Measurements from ENCODE around the gene LRTM2. TPM values are rescaled to one million over a fixed set of nuclear protein-coding genes. Genes with fewer than 3 reads are reported as not detected.

Gene LRTM2
- total RNA-seq, 1 experiment from 2014 or later: not detected

GRCh38 chr12:1882850-1883470 lies 62.6 kb downstream of the LRTM2 start:
- DNase-seq (ENCODE audit: low read depth): no peak

GRCh38 chr12:1883513-1883912 lies 63.1 kb downstream of the LRTM2 start:
- DNase-seq (ENCODE audit: low read depth): no peak

- no peak for DNase-seq (ENCODE audit: low read depth)
These were observed 64.3 kb downstream of the LRTM2 start for GRCh38 chr12:1884651-1885050.

GRCh38 chr12:1885082-1885596 lies 64.8 kb downstream of the LRTM2 start:
- no peak for DNase-seq (ENCODE audit: low read depth)

GRCh38 chr12:1885599-1886245 lies 65.4 kb downstream of the LRTM2 start:
- no peak for DNase-seq (ENCODE audit: low read depth)

Other genes with a start within 250 kb of the LRTM2 start
- 14.4 and 17.2 TPM in 2 replicates for gene FBXL14, start 226.0 kb upstream of the LRTM2 start, total RNA-seq (2014; rRNA removed)
- 29.9 and 50.9 TPM in 2 replicates for gene WNT5B, start 191.3 kb upstream of the LRTM2 start, total RNA-seq (2014; rRNA removed)
- gene ADIPOR2, start 129.5 kb upstream of the LRTM2 start, total RNA-seq (2014; rRNA removed): 22.1 and 26.3 TPM in 2 replicates
- gene CACNA2D4, start 98.1 kb downstream of the LRTM2 start, total RNA-seq (2014; rRNA removed): not detected in 2 replicates
- 17.2 and 20.8 TPM in 2 replicates for gene DCP1B, start 183.9 kb downstream of the LRTM2 start, total RNA-seq (2014; rRNA removed)
- 0.13 and 0.57 TPM in 2 replicates for gene CACNA1C, start 232.4 kb downstream of the LRTM2 start, total RNA-seq (2014; rRNA removed)